LNCaP clone FGC (cell line): ENCODE data around the gene LEF1.

Source experiments
- DNase-seq: peaks from one replicate; pipeline ENCODE4 v3.0.0-alpha.2; 2011; ENCODE audit warnings: low read depth
- H3K4me3 ChIP-seq: 2 replicates; pipeline ENCODE4 v1.5.1; 2011; ENCODE audit warnings: mild to moderate bottlenecking, low read depth, low read length, control low read depth
- CTCF ChIP-seq: IDR thresholded peaks from 2 replicates; pipeline ENCODE4 v1.5.1; 2012; ENCODE audit warnings: mild to moderate bottlenecking; ENCODE audit not compliant: control insufficient read depth, insufficient read depth; ENCODE audit errors: extremely low read depth

Gene LEF1

GRCh38 chr4:108109111-108109510 is 59.6 kb downstream of the LEF1 start:
- no peak overlapping the region for H3K4me3 ChIP-seq
- DNase-seq, result no peak
- TF ChIP-seq CTCF, result no peak

- no peak overlapping the region for H3K4me3 ChIP-seq
- TF ChIP-seq CTCF, result no peak
- no peak for DNase-seq
Observed at GRCh38 chr4:108107729-108108382, 60.9 kb downstream of the LEF1 start.

GRCh38 chr4:108107101-108107500 is 61.6 kb downstream of the LEF1 start:
- TF ChIP-seq CTCF, result no peak
- no peak overlapping the region for H3K4me3 ChIP-seq
- DNase-seq, result no peak

- no peak for DNase-seq
- TF ChIP-seq CTCF, result no peak
- H3K4me3 ChIP-seq, result no peak overlapping the region
Observed at GRCh38 chr4:108106186-108106585, 62.5 kb downstream of the LEF1 start.

GRCh38 chr4:108103099-108103862 is 65.5 kb downstream of the LEF1 start:
- no peak for DNase-seq
- no peak overlapping the region for H3K4me3 ChIP-seq
- TF ChIP-seq CTCF, result no peak

GRCh38 chr4:108100827-108101226 is 67.9 kb downstream of the LEF1 start:
- no peak for TF ChIP-seq CTCF
- no peak for DNase-seq
- H3K4me3 ChIP-seq, result no peak overlapping the region
